ENCODE data around the gene XAGE1A. TPM values are rescaled to one million over a fixed set of nuclear protein-coding genes. Genes with fewer than 3 reads are reported as not detected.
"Not testable (repeated sequence)": the region's sequence is repeated elsewhere in the genome, so short reads cannot be mapped to it uniquely, and the experiment has no call there.

The XAGE1A gene
- total RNA-seq, 1 experiment from 2014 or later = not detected

DNA sequence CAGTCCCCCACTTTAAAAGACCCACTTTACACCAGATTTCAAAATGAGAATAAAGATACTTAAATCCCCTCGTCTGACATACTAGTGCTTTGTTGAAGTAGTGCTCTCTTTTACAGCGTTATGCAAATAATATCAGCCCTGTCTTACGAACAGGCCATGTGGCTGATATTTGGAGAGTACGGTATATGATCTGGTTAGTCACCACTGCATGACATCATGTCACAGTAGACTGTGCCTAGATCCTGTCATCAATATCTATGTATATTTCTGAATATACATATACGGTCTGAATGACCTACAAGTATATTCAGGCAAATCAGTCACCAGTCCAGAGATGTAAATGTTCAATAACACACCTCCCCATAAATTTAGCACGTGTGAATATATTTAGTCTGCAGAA is 46.7 kb downstream of the XAGE1A start:
- Mint-ChIP-seq H3K27me3 (ENCODE audit: insufficient read depth, unreplicated experiment) (peaks cover 53% of the 10 kb centered on the region), H3K9me3 (ENCODE audit: unreplicated experiment) (no peaks in the 10 kb centered on the region), H3K4me1 (ENCODE audit: insufficient read depth, unreplicated experiment) (no peaks in the 10 kb centered on the region), H3K36me3 (ENCODE audit: insufficient read depth, unreplicated experiment) (no peaks in the 10 kb centered on the region), H3K27ac (ENCODE audit: low read depth, unreplicated experiment) (no peak overlapping the region), H3K4me3 (ENCODE audit: unreplicated experiment) (no peak overlapping the region)
- no TSS peak for BruUV-seq (replicated peaks)
- ChIA-PET POLR2A (no interaction called here), CTCF (no interaction called here)
- DNase-seq (ENCODE audit: unreplicated experiment) = no peak
- intact Hi-C loops (cut with micrococcal nuclease) = no loop called here
- TF ChIP-seq, protein P1, sequence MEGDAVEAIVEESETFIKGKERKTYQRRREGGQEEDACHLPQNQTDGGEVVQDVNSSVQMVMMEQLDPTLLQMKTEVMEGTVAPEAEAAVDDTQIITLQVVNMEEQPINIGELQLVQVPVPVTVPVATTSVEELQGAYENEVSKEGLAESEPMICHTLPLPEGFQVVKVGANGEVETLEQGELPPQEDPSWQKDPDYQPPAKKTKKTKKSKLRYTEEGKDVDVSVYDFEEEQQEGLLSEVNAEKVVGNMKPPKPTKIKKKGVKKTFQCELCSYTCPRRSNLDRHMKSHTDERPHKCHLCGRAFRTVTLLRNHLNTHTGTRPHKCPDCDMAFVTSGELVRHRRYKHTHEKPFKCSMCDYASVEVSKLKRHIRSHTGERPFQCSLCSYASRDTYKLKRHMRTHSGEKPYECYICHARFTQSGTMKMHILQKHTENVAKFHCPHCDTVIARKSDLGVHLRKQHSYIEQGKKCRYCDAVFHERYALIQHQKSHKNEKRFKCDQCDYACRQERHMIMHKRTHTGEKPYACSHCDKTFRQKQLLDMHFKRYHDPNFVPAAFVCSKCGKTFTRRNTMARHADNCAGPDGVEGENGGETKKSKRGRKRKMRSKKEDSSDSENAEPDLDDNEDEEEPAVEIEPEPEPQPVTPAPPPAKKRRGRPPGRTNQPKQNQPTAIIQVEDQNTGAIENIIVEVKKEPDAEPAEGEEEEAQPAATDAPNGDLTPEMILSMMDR (IDR thresholded peaks at IDR 0.05; ENCODE audit: unreplicated experiment) = no peak

DNA sequence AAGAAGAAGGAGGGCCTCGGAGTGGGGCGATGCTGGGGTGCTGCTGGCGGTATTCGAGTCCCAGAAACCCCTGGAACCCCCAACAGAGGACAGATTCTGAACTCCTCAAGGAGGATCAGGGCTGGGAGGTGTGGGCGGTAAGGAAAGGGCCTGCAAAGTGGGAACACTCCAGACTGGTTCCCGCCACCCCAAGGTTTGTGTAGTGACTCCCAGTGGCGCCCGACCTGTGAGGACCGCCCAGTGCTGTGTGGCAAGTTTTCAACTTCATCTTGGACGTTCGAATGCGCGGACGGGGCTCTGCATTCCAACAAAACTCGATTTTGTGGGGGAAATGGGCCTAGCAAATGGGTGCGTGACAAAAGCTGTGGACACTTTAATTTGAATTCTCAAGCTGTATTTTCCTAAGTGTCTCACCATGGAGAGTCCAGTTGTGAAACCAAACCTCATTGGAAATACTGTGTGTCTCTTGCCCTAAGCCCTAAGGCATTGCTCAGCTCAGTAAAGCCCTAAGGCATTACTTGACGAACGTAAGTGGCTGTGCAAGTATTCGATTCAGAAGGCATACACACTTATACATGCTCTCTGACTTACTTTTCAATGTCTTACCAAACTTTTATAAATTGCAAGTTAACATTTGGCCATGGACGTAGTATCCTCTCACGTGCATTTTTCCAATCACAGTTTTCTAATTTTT is 48.7 kb downstream of the XAGE1A start:
- no peaks in the 10 kb centered on the region for H3K36me3 Mint-ChIP-seq (ENCODE audit: insufficient read depth, unreplicated experiment)
- CTCF ChIA-PET = interaction anchor here (0.5 kb wide), 1 partner anchor 1057 kb away, joined by 3 read pairs; no protein-coding TSS in a partner anchor
- H3K27ac Mint-ChIP-seq (ENCODE audit: low read depth, unreplicated experiment) = no peak overlapping the region
- TF ChIP-seq, protein P1 (IDR thresholded peaks at IDR 0.05; ENCODE audit: unreplicated experiment) = no peak
- no peak for DNase-seq (ENCODE audit: unreplicated experiment)
- POLR2A ChIA-PET = interaction anchor here (0.6 kb wide), 1 partner anchor 10 kb away, joined by 3 read pairs; no protein-coding TSS in a partner anchor
- intact Hi-C loops (cut with micrococcal nuclease) = no loop called here
- H3K4me1 Mint-ChIP-seq (ENCODE audit: insufficient read depth, unreplicated experiment) = no peaks in the 10 kb centered on the region
- no peaks in the 10 kb centered on the region for H3K9me3 Mint-ChIP-seq (ENCODE audit: unreplicated experiment)
- H3K27me3 Mint-ChIP-seq (ENCODE audit: insufficient read depth, unreplicated experiment) = peaks cover 63% of the 10 kb centered on the region
- no TSS peak for BruUV-seq (replicated peaks)
- no peak overlapping the region for H3K4me3 Mint-ChIP-seq (ENCODE audit: unreplicated experiment)

DNA sequence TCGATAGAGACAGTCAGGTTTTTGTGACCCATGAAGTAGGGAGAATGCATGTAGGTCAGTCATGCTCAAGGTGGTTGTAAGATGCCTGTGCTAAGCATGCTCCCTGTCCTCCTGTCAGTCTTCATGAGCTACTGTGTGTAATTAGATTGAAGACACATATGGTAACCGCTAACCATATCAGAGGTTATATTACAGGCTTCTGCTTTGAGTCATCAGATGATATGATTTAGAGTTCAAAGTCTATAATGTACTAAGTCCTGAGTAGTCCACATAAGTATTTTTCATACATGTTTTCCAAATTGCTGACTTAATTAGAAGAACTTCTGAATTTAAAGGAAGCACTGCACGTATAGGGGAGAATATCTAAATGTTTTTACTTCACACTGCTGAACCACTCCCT is 53.2 kb downstream of the XAGE1A start:
- H3K4me3 Mint-ChIP-seq (ENCODE audit: unreplicated experiment); H3K36me3 Mint-ChIP-seq (ENCODE audit: insufficient read depth, unreplicated experiment); DNase-seq (ENCODE audit: unreplicated experiment); H3K4me1 Mint-ChIP-seq (ENCODE audit: insufficient read depth, unreplicated experiment); intact Hi-C loops (cut with micrococcal nuclease); H3K27ac Mint-ChIP-seq (ENCODE audit: low read depth, unreplicated experiment); H3K9me3 Mint-ChIP-seq (ENCODE audit: unreplicated experiment); BruUV-seq (replicated peaks); POLR2A ChIA-PET; CTCF ChIA-PET: not testable (repeated sequence)
- H3K27me3 Mint-ChIP-seq (ENCODE audit: insufficient read depth, unreplicated experiment) = peaks cover 67% of the 10 kb centered on the region

Other genes with a start within 250 kb of the XAGE1A start
- not detected in 2 replicates for gene XAGE2, start 126.8 kb upstream of the XAGE1A start, total RNA-seq (2022)
- gene XAGE1B, start 21.3 kb downstream of the XAGE1A start, total RNA-seq (2022) = not detected in 2 replicates
- gene SSX7, start 159.1 kb downstream of the XAGE1A start, total RNA-seq (2022) = not detected in 2 replicates
- gene SSX2, start 211.4 kb downstream of the XAGE1A start, total RNA-seq (2022) = not detected in 2 replicates